Skeletal muscle tissue (tissue), 4 donors: ENCODE measurements around the gene TRABD2B. TPM values are rescaled to one million over a fixed set of nuclear protein-coding genes. Genes with fewer than 3 reads are reported as not detected.

ENCODE experiments used
- H3K27ac ChIP-seq: one replicate; pipeline ENCODE4 v1.7.0; 2013; ENCODE audit warnings: mild to moderate bottlenecking, low read depth, low read length, inconsistent platforms
- H3K27me3 ChIP-seq, 3 donors: one replicate each; pipeline ENCODE4 v1.7.0; 2013; ENCODE audit warnings: low read length in 3 of 3; ENCODE audit not compliant: control insufficient read depth in 3 of 3, insufficient read depth in 3 of 3
- H3K36me3 ChIP-seq, 3 donors: one replicate each; pipeline ENCODE4 v1.7.0; 2013; ENCODE audit warnings: low read length in 3 of 3; ENCODE audit not compliant: control insufficient read depth in 3 of 3, insufficient read depth in 3 of 3
- H3K4me1 ChIP-seq, 3 donors: one replicate each; pipeline ENCODE4 v1.7.0; 2013; ENCODE audit warnings: low read length in 3 of 3, mild to moderate bottlenecking in 3 of 3; ENCODE audit not compliant: control insufficient read depth in 3 of 3, insufficient read depth in 3 of 3
- H3K4me3 ChIP-seq, 3 donors: one replicate each; pipeline ENCODE4 v1.7.0; 2013; ENCODE audit warnings: low read length in 3 of 3
- H3K9ac ChIP-seq, 3 donors: one replicate each; pipeline ENCODE4 v1.7.0; 2013; ENCODE audit warnings: low read length in 3 of 3, mild to moderate bottlenecking in 3 of 3, moderate library complexity in 2 of 3, low read depth in 1 of 3
- H3K9me3 ChIP-seq, 3 donors: one replicate each; pipeline ENCODE4 v1.7.0; 2013; ENCODE audit warnings: low read length in 3 of 3; ENCODE audit not compliant: control insufficient read depth in 3 of 3
- total RNA-seq: library from RNA; depleted of rRNA; stranded (reverse); fragments of >200 nt; gene quantifications from one replicate; pipeline ENCODE4 v1.2.3, GENCODE V29; 2014
- donor health status: Osteomylitis.

TRABD2B gene
- total RNA-seq, 1 donor from 2014 or later: 0.52 TPM

DNA sequence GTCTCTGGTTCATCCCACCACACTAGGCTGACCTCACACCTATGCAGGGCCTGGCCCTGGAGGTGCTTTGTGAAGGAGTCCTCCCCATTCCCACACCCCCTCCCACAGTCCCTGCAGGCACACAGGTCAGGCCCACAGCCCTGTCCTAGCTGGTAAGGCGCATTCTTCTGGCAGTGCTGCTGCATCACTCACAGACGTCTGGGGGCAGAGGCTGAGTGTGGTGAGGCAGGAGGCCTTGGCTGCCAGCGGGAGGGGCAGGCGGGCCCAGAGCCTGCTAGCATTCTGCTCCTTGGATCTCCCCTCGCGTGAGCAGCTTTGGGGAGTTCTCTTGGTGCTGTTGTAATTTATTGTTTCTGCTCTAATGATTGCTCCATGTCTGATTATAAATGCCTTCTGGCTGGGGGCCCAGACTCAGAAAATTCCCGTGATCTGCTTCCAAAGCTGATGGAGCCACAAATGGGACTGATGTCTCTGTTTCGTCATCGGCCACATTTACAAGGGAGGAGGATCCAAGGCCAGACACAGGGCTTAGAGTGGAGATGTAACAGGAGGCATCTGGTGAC, 62.9 kb downstream of the TRABD2B start:
- Histone ChIP-seq H3K27ac (peak overlapping the region; percentile 53), H3K27me3 (peaks cover 0 to 4% (median 0%) of the 10 kb centered on the region in 3 donors), H3K9me3 (peaks cover 0 to 2% (median 0%) of the 10 kb centered on the region in 3 donors), H3K36me3 (no peaks in the 10 kb centered on the region), H3K4me3 (no peak overlapping the region), H3K4me1 (peaks cover 14 to 21% (median 16%) of the 10 kb centered on the region in 3 donors), H3K9ac (no peak overlapping the region)

DNA sequence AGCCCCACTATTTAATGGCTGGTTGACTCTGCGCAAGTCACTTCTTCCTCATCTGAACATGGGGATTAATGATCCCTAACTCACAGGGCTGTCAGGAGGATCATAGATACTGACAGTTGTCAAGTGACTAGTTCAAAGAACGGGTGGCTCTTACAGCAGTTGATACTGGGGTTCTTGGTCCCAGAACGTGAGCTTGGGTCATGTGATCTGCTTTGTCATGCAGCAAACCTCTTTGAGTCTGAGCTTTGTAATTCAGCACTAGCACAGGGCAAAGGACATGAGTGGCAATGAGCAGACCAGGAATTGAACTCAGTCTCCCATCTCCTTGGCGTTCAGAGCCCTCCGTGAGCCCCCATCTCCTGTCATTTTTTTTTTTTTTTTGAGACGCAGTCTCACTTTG, 64.4 kb downstream of the TRABD2B start:
- Histone ChIP-seq H3K36me3 (no peaks in the 10 kb centered on the region), H3K9me3 (peaks cover 0 to 2% (median 0%) of the 10 kb centered on the region in 3 donors), H3K27ac (no peak overlapping the region), H3K4me1 (peaks cover 10 to 21% (median 16%) of the 10 kb centered on the region in 3 donors), H3K9ac (no peak overlapping the region), H3K4me3 (no peak overlapping the region), H3K27me3 (peaks cover 0 to 4% (median 0%) of the 10 kb centered on the region in 3 donors)

DNA sequence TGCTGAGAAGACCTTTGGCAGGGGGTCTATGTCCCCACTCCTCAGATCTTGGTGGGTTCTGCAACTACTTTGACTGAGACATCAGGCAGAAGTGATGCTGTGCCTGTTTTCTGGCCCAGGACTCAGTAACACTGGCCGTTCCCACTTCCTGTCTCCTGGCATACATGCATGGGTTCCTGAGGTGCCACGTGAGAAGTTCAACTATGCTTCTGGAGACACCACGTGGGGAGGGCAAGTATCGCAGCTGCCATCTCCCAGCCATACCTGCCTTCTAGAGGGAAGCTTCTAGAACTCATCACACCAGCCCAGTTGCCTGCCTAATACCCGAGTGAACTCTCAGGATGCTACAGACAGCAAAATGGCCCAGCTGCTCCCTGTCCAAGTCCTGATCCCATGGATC, 65.8 kb downstream of the TRABD2B start:
- Histone ChIP-seq H3K9ac (no peak overlapping the region), H3K27me3 (peaks cover 0 to 7% (median 4%) of the 10 kb centered on the region in 3 donors), H3K9me3 (no peaks in the 10 kb centered on the region)

DNA sequence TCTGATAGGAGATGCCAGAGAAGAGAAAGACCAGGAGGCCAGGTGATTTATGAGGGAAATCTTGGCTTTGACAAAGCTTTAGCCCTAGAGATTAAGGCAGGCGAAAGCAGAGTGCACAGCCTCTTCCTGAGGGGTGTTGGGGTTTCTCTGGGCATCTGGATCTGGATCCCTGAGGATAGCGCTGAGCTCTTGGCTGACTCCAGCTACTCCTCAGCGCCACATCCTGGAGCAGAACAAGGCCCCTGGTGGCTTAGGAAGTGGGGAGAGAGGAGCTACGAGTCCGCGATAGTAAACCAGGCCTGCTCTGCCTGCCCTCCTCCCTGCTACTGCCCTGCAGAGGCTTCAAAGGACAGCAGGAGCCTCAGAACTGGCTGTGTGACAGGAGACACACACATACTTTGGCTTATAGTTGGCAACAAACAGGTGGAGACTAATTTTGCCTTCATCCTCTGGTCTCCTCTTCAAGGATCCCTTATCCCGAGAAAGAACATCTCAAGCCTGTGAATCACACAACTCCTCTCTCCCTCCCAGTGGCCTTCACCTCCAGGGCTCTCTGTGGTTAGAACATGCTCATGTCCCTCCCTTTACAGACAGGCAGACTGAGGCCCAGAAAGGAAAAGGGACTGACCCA, 66.9 kb downstream of the TRABD2B start:
- Histone ChIP-seq H3K4me3 (no peak overlapping the region), H3K27me3 (peaks cover 0 to 9% (median 4%) of the 10 kb centered on the region in 3 donors), H3K27ac (no peak overlapping the region), H3K9me3 (no peaks in the 10 kb centered on the region), H3K36me3 (no peaks in the 10 kb centered on the region), H3K4me1 (peaks cover 10 to 26% (median 16%) of the 10 kb centered on the region in 3 donors), H3K9ac (no peak overlapping the region)

More for the DNA sequence above, 65.8 kb downstream of the TRABD2B start:
- Histone ChIP-seq H3K27ac (no peak overlapping the region), H3K36me3 (no peaks in the 10 kb centered on the region), H3K4me1 (peaks cover 10 to 26% (median 16%) of the 10 kb centered on the region in 3 donors), H3K4me3 (no peak overlapping the region)

DNA sequence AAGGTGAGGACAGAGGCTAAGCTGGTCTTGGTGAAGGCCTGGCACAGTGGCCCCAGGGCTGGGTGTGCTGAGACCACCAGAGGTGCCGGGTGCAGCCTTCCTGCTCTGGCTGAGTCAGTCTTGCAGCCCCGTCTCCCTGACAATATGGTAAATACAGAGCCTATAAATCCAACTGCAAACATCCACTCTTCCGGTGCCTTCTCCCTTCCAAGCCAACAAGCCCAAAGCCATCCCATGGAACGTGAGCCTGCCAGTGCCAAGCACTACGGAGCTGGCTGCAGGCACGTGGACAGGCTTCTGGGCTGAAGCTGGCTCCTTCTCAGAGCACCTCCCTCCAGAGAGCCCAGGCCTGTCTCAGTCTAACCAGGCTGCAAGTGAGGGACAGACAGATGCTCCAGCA, 70.0 kb downstream of the TRABD2B start:
- H3K9me3 ChIP-seq: no peaks in the 10 kb centered on the region
- H3K27ac ChIP-seq: no peak overlapping the region
- no peak overlapping the region for H3K9ac ChIP-seq
- H3K36me3 ChIP-seq: no peaks in the 10 kb centered on the region
- H3K4me1 ChIP-seq: peaks cover 7 to 15% (median 7%) of the 10 kb centered on the region in 3 donors
- H3K4me3 ChIP-seq: no peak overlapping the region
- peaks cover 0 to 10% (median 4%) of the 10 kb centered on the region in 3 donors for H3K27me3 ChIP-seq

DNA sequence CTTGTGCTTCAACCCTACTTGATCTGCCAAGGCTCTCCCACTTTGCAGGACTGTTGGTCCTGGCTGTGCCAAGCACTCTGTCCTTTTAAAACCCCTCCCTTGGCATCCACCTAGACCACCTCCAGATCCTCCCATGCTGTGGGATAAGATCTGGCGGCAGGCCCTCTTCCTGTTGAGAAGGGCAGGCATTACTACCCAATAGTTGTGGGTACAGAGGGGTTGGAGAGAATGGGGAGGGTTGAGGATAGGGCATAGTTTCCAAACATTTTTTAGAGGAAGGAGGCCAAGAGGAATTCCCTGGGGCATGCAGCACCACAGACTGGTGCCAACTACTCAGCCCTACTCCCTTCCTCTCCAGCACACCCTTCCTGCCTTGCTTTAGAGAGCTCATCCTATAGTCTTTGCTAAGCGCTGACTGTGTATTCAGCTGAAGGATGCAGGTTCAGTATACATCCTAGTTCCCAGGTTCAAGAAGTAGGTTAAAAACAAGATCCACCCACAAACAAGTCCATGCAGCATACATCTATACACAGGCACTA, 70.7 kb downstream of the TRABD2B start:
- Histone ChIP-seq H3K27ac (no peak overlapping the region), H3K4me3 (no peak overlapping the region), H3K9me3 (no peaks in the 10 kb centered on the region), H3K27me3 (peaks cover 0 to 11% (median 4%) of the 10 kb centered on the region in 3 donors), H3K36me3 (no peaks in the 10 kb centered on the region), H3K9ac (no peak overlapping the region), H3K4me1 (peaks cover 7 to 15% (median 7%) of the 10 kb centered on the region in 3 donors)

DNA sequence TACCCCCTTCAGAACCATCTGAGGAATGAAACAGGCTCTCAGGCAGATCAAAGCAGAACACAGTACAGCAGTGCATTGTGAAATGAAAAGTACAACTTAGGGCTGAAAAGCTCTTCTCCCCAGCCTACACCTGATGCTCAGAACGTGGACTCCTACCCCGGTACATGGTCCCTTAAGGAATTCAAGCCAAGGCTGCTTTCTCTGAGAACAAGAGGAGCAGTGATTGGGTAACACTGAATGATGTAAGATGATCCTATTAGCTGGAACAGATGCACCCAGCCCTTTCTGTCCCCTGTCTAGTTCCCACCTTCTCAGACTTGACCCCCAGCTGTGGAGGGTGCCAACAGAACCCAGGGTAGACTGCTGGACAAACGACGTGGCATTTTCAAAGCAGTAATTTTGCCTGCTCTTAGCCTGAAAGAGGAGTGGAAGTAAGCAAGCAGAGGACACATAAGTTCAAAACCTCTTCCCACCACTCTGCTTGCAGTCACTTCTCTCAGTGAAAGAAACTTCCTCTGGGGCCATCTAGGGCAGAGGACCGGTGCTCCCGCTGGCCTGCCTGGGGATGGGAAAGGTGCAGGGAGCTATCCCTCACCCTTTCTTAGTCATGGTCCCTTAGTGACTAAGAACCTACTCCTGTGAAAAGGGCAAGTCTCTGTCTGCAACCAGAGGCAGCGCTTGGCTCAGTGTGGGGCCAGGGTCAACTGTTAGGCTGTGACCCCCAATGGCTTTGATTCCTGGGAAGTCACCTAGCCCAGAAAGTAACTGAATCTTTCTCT, 72.7 kb downstream of the TRABD2B start:
- no peaks in the 10 kb centered on the region for H3K36me3 ChIP-seq
- peaks cover 0 to 5% (median 0%) of the 10 kb centered on the region in 3 donors for H3K4me1 ChIP-seq
- H3K9ac ChIP-seq: no peak overlapping the region
- no peaks in the 10 kb centered on the region for H3K9me3 ChIP-seq
- peaks cover 0 to 11% (median 0%) of the 10 kb centered on the region in 3 donors for H3K27me3 ChIP-seq
- no peak overlapping the region for H3K27ac ChIP-seq
- H3K4me3 ChIP-seq: no peak overlapping the region

DNA sequence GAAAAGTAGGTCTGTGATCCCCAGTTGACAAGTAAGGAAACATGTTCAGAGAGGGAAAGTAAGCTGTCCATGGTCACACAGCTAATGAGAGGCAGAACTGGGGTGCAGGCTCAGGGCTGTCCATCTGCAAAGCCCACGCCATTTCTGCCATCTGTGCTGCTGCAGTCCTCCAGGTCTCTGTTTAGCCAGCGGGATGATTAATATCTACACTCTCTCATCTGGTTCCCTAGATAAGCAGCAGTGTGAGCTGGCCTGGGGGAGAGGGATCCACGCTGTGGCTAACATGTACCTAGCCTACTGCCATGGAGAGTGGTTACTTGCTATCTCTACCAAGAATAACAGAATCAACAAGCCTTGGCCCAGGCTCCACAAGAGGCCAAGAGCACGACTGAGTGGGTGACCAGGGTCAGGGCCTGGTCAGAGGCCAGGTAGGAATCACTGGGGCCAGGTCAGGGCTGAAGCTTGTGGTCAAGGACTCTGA, 75.2 kb downstream of the TRABD2B start:
- Histone ChIP-seq H3K27me3 (peaks cover 0 to 10% (median 0%) of the 10 kb centered on the region in 3 donors), H3K4me1 (peaks cover 0 to 3% (median 0%) of the 10 kb centered on the region in 3 donors), H3K9ac (no peak overlapping the region), H3K36me3 (no peaks in the 10 kb centered on the region), H3K27ac (no peak overlapping the region), H3K9me3 (no peaks in the 10 kb centered on the region), H3K4me3 (no peak overlapping the region)

DNA sequence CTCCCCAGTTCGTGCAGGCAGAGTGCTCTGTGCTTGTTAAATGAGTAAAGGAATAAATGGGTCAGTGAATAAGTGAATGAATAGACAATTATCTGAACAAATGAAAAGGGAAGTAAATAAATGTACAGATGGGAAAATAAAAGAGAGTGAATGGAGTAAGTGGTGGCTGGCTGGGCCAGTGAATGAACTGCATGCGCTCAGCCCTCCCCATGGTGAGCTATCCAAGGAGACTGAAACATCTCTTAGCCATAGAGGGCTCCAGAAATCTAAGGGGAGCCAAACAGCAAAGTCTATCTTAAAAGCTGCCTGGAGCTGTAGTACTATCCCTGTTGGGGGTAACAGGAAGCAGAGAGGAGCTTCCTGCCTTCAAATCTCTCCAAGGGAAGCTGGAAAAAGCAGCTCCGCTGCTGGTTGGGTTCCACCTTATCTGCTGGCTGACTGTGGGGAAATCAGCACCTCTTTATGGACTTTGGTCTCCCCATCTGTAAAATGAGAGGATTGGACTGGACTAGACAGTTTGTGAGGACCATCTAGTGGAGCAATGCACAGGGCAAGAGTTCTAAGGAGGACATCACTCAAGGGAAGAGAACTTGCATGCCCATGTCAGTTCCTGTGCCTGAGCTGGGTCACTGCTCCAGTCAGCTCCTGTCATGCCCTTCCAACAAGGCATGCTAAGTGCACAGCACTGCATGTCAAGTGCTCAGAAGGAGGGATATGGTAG, 77.9 kb downstream of the TRABD2B start:
- H3K9ac ChIP-seq: no peak overlapping the region
- H3K4me3 ChIP-seq: no peak overlapping the region
- no peaks in the 10 kb centered on the region for H3K9me3 ChIP-seq
- H3K27ac ChIP-seq: no peak overlapping the region
- no peaks in the 10 kb centered on the region for H3K4me1 ChIP-seq
- H3K36me3 ChIP-seq: no peaks in the 10 kb centered on the region
- H3K27me3 ChIP-seq: peaks cover 0 to 5% (median 0%) of the 10 kb centered on the region in 3 donors
